PC-3 (cell line): Measurements from ENCODE around the gene GAL3ST3. TPM values are rescaled to one million over a fixed set of nuclear protein-coding genes. Genes with fewer than 3 reads are reported as not detected.

Source experiments
- ATAC-seq: fragments of 200-7000 bp; cut with Tn5 transposase; 2 replicates; pipeline ENCODE4 v1.9.1; 2020; ENCODE audit warnings: mild to moderate bottlenecking, moderate library complexity
- BruUV-seq: library from RNA; stranded (reverse); fragments of 400-500 nt; replicated peaks from 2 replicates; lab custom pipeline; 2021; lab: Mats Ljungman, UMichigan
- CTCF ChIA-PET: fragments of 300-600 bp; sonication (Branson Sonifier 250); formaldehyde crosslinking; loops from one replicate; lab custom pipeline; 2022; ENCODE audit warnings: antibody characterized with exemption; lab: Charles Lee
- POLR2A ChIA-PET: fragments of 300-600 bp; sonication (Branson Sonifier 250); formaldehyde crosslinking; loops from one replicate; lab custom pipeline; 2022; ENCODE audit warnings: antibody characterized with exemption; ENCODE audit not compliant: unreplicated experiment; lab: Charles Lee
- DNase-seq: peaks from one replicate; pipeline ENCODE4 v3.0.0-alpha.2; 2015
- H2AFZ ChIP-seq: fragments of 300-600 bp; sonication (generic); 2 replicates; pipeline ENCODE4 v1.6.0; 2016; ENCODE audit warnings: antibody characterized with exemption, low read length
- H3F3A ChIP-seq: fragments of 300-600 bp; sonication (generic); one replicate; pipeline ENCODE4 v1.6.0; 2017; ENCODE audit warnings: antibody characterized with exemption, low read length, control low read depth, mild to moderate bottlenecking; ENCODE audit not compliant: unreplicated experiment
- H3K27ac ChIP-seq: fragments of 300-600 bp; sonication (generic); 2 replicates; pipeline ENCODE4 v1.5.1; 2016; ENCODE audit warnings: mild to moderate bottlenecking, low read length
- H3K27me3 ChIP-seq: fragments of 300-600 bp; sonication (generic); 2 replicates; pipeline ENCODE4 v1.6.1; 2016; ENCODE audit warnings: low read length, mixed read lengths
- H3K36me3 ChIP-seq: fragments of 300-600 bp; sonication (generic); 2 replicates; pipeline ENCODE4 v1.6.1; 2016; ENCODE audit warnings: low read depth, mixed run types, low read length, mixed read lengths
- H3K4me1 ChIP-seq: fragments of 300-600 bp; sonication (generic); 2 replicates; pipeline ENCODE4 v1.5.1; 2016; ENCODE audit warnings: low read length; ENCODE audit not compliant: insufficient read depth
- H3K4me2 ChIP-seq: fragments of 300-600 bp; sonication (generic); 2 replicates; pipeline ENCODE4 v1.6.0; 2016; ENCODE audit warnings: low read length
- H3K4me3 ChIP-seq: fragments of 300-600 bp; sonication (generic); 2 replicates; pipeline ENCODE4 v1.5.1; 2016; ENCODE audit warnings: mild to moderate bottlenecking, low read length, mixed read lengths
- H3K79me2 ChIP-seq: fragments of 300-600 bp; sonication (generic); 2 replicates; pipeline ENCODE4 v1.6.1; 2017; ENCODE audit warnings: low read length, mixed read lengths
- H3K9ac ChIP-seq: fragments of 300-600 bp; sonication (generic); 2 replicates; pipeline ENCODE4 v1.6.0; 2016; ENCODE audit warnings: mild to moderate bottlenecking, low read length
- H3K9me2 ChIP-seq: fragments of 300-600 bp; sonication (generic); replicated peaks from 2 replicates; pipeline ENCODE4 v1.6.1; 2016; ENCODE audit warnings: mixed run types, low read length, mixed read lengths
- H3K9me3 ChIP-seq: fragments of 300-600 bp; sonication (generic); 2 replicates; pipeline ENCODE4 v1.6.1; 2016; ENCODE audit warnings: low read length, mixed read lengths
- H4K20me1 ChIP-seq: fragments of 300-600 bp; sonication (generic); 2 replicates; pipeline ENCODE4 v1.6.1; 2016; ENCODE audit warnings: low read length, mixed read lengths
- EZH2 ChIP-seq: fragments of 300-600 bp; sonication (generic); IDR thresholded peaks from one replicate; pipeline ENCODE4 v1.6.1; 2017; ENCODE audit warnings: antibody characterized with exemption, mild to moderate bottlenecking, low read length; ENCODE audit not compliant: unreplicated experiment
- EZH2phosphoT487 ChIP-seq: fragments of 300-600 bp; sonication (generic); IDR thresholded peaks from 2 replicates; pipeline ENCODE4 v1.6.1; 2018; ENCODE audit warnings: mild to moderate bottlenecking, antibody characterized with exemption, low read length, borderline replicate concordance
- intact Hi-C: fragments of 100-400 bp; cut with micrococcal nuclease; formaldehyde crosslinking; loops from 2 replicates; pipeline ENCODE4 v1.9.0; 2023
- total RNA-seq: library from RNA; depleted of rRNA; stranded (reverse); fragments of >200 nt; gene quantifications from 2 replicates; pipeline ENCODE4 v1.2.3, GENCODE V29; 2014
- TF ChIP-seq, protein P1 (sequence below): fragments of 300-600 bp; sonication (generic); conservative IDR thresholded peaks from 2 replicates; pipeline ENCODE4 v1.5.1; 2017; ENCODE audit warnings: antibody characterized with exemption, low read depth, mild to moderate bottlenecking, low read length

GAL3ST3 gene
- total RNA-seq, 1 experiment from 2014 or later, result not detected

DNA sequence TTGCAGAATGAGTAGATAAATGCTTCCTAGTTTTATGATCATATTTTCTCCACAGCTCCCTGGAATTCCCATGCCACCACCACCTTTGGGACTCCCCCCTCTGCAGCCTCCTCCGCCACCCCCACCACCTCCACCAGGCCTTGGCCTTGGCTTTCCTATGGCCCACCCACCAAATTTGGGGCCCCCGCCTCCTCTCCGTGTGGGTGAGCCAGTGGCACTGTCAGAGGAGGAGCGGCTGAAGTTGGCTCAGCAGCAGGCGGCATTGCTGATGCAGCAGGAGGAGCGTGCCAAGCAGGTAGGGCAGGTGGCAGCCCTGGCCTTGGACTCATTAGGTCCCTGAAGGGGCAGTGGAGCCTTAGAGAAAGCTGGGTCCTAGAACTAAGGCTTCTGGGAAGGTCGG, 6.1 kb upstream of the GAL3ST3 start:
- Histone ChIP-seq H3K9me2 (no peaks in the 10 kb centered on the region), H3K9ac (no peak overlapping the region), H3K4me1 (peaks cover 18% of the 10 kb centered on the region), H3K27me3 (no peaks in the 10 kb centered on the region), H3K9me3 (no peaks in the 10 kb centered on the region), H3K4me3 (no peak overlapping the region), H3K79me2 (peaks cover 37% of the 10 kb centered on the region), H3K36me3 (peaks cover 52% of the 10 kb centered on the region), H3K4me2 (no peak overlapping the region), H4K20me1 (no peaks in the 10 kb centered on the region), H3K27ac (no peak overlapping the region), H3F3A (no peaks in the 10 kb centered on the region), H2AFZ (no peak overlapping the region)
- CTCF ChIA-PET, result no interaction called here
- POLR2A ChIA-PET, result no interaction called here
- no peak for TF ChIP-seq EZH2
- TF ChIP-seq, protein P1, sequence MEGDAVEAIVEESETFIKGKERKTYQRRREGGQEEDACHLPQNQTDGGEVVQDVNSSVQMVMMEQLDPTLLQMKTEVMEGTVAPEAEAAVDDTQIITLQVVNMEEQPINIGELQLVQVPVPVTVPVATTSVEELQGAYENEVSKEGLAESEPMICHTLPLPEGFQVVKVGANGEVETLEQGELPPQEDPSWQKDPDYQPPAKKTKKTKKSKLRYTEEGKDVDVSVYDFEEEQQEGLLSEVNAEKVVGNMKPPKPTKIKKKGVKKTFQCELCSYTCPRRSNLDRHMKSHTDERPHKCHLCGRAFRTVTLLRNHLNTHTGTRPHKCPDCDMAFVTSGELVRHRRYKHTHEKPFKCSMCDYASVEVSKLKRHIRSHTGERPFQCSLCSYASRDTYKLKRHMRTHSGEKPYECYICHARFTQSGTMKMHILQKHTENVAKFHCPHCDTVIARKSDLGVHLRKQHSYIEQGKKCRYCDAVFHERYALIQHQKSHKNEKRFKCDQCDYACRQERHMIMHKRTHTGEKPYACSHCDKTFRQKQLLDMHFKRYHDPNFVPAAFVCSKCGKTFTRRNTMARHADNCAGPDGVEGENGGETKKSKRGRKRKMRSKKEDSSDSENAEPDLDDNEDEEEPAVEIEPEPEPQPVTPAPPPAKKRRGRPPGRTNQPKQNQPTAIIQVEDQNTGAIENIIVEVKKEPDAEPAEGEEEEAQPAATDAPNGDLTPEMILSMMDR, result no peak
- no peak for TF ChIP-seq EZH2phosphoT487
- intact Hi-C loops, result no loop called here
- no peak for DNase-seq
- no peak for ATAC-seq
- no TSS peak for BruUV-seq

- Histone ChIP-seq H4K20me1 (no peaks in the 10 kb centered on the region), H3F3A (no peaks in the 10 kb centered on the region), H3K36me3 (peaks cover 30% of the 10 kb centered on the region), H3K79me2 (peaks cover 37% of the 10 kb centered on the region), H3K4me3 (peak overlapping the region; percentile 93), H3K4me2 (peak overlapping the region; percentile 90), H3K9me2 (no peaks in the 10 kb centered on the region), H3K4me1 (peaks cover 18% of the 10 kb centered on the region), H3K27me3 (no peaks in the 10 kb centered on the region), H3K9me3 (no peaks in the 10 kb centered on the region), H2AFZ (peak overlapping the region; percentile 72), H3K27ac (peak overlapping the region; percentile 28), H3K9ac (peak overlapping the region; percentile 94)
- ATAC-seq, result no peak
- DNase-seq, result no peak
- intact Hi-C loops, result loop anchor here (2.0 kb wide), 1 partner anchor 50 kb away; the partner anchor contains the start of genes BANF1 and EIF1AD
- ChIA-PET POLR2A (no interaction called here), CTCF (no interaction called here)
- TSS peak; percentile 72 for BruUV-seq
- TF ChIP-seq, protein P1, result no peak
- no peak for TF ChIP-seq EZH2
- TF ChIP-seq EZH2phosphoT487, result no peak
Observed at GRCh38 chr11:66052664-66052982, 3.7 kb upstream of the GAL3ST3 start.

GRCh38 chr11:66051766-66052663, 3.1 kb upstream of the GAL3ST3 start, which contains the start of gene SF3B2:
Gene SF3B2, plus strand, starts transcription at chr11:66052364. Its CDS starts 21 bp downstream, at chr11:66052385.
- H4K20me1 ChIP-seq, result no peaks in the 10 kb centered on the region
- TF ChIP-seq EZH2phosphoT487 (no peak), EZH2 (no peak)
- TF ChIP-seq, protein P1, result no peak

More at GRCh38 chr11:66051766-66052663, 3.1 kb upstream of the GAL3ST3 start, which contains the start of gene SF3B2:
- peak; percentile 99 for ATAC-seq
- intact Hi-C loops, result loop anchor here (2.0 kb wide), 1 partner anchor 49 kb away; the partner anchor contains the start of genes BANF1 and EIF1AD
- Histone ChIP-seq H3K4me3 (peak within 1 kb of the TSS; percentile 93), H3K9me3 (no peaks in the 10 kb centered on the region), H3K36me3 (peaks cover 25% of the 10 kb centered on the region), H3K4me2 (peak within 1 kb of the TSS; percentile 90), H3K79me2 (peaks cover 37% of the 10 kb centered on the region), H3K9ac (peak within 1 kb of the TSS; percentile 94), H3K27ac (peak within 1 kb of the TSS; percentile 49), H3K9me2 (no peaks in the 10 kb centered on the region), H2AFZ (peak within 1 kb of the TSS; percentile 76), H3K27me3 (no peaks in the 10 kb centered on the region), H3F3A (no peaks in the 10 kb centered on the region), H3K4me1 (peaks cover 18% of the 10 kb centered on the region)
- BruUV-seq, result no TSS peak
- DNase-seq, result peak; percentile 99
- CTCF ChIA-PET, result interaction anchor here (0.6 to 0.7 kb wide), 2 partner anchors 8 to 208 kb away, joined by 3 read pairs; no protein-coding TSS in a partner anchor
- POLR2A ChIA-PET, result interaction anchor here (0.6 kb wide), 2 partner anchors 332 to 378 kb away, joined by 3 to 16 read pairs; no protein-coding TSS in a partner anchor
